HG02884 (cell line): ENCODE results near the gene HEATR9.

Source experiments
- ATAC-seq: cut with Tn5 transposase; IDR thresholded peaks from one replicate; pipeline ENCODE4 v1.9.1; 2021; ENCODE audit warnings: mild to moderate bottlenecking, moderate library complexity; ENCODE audit not compliant: unreplicated experiment

The HEATR9 gene

DNA sequence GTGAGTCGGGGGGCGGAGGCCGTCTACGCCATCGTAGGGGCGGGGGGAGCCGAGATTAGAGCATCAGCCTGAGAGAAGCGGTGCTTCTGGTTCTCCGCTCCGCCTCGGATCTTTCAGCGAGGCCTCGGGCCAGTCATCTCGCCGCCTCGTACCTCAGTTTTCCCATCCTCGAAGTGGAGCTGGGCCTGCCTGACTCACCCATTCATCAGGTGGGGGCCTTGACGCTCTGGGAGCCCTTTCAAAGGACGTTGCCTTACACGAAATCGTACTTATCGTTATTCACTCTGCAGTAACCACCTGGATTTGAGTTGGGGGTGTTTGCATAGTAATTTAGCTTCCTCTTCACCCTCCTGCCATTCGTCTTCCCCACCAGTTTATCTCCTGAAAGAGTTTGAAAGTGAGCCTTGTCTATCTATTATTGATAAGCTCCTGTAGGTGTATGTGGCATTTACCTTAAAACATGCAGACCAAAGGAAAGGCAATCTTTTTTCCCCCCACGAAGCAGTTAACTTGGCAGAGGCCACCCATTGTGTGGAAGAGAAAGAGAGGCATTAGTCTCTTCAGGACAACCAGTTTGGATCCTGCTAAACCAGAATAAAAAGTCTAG is 58.7 kb downstream of the HEATR9 start:
- ATAC-seq: no peak

DNA sequence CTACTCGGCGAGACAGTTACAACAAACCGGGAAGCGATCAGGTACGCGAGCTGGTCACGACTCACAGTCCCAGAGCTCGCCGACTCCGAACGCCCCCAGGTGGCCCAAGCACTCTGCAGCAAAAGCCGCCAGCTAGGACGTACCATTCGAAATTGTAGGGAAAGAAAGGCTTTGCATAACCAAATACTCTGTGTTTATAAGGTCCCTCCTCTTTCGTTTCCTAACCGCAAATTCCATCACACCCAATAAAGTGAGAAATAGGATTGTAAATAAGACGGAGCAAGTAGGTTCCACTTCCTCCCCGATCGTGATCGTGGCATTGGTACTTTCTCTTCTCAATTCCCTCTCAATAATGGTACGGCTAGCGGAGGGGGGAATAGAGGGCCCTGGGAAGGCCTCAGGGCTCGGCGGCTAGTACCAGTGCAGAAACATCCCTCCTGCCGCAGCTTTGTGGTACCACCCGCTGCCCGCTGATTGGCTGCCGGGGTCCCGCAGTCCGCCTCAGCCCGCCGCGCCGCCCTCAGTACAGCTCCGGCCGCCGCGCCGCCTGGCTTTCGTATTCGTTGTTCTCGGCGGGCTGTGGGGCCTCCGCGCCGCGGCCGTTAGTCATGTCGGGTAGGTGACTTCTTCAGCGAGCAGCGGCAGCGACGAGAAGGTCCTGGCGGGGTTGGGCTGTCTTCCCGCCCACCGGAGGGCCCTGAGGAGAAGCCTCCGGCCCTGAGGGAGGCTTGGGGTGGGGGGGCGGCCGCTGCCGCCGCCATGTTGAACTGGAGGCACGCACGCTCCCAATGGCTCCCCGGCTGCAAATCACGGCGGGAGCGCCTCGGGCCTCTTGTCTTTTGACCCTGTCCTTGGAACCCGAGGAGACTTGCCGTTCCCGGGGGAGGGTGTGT is 59.5 kb downstream of the HEATR9 start, which contains the start of gene TAF15:
Gene TAF15, plus strand, starts transcription at position 523 of the 893 bp plus-strand sequence. Its CDS starts 86 bp downstream, at position 609.
- peak; percentile 87 for ATAC-seq

DNA sequence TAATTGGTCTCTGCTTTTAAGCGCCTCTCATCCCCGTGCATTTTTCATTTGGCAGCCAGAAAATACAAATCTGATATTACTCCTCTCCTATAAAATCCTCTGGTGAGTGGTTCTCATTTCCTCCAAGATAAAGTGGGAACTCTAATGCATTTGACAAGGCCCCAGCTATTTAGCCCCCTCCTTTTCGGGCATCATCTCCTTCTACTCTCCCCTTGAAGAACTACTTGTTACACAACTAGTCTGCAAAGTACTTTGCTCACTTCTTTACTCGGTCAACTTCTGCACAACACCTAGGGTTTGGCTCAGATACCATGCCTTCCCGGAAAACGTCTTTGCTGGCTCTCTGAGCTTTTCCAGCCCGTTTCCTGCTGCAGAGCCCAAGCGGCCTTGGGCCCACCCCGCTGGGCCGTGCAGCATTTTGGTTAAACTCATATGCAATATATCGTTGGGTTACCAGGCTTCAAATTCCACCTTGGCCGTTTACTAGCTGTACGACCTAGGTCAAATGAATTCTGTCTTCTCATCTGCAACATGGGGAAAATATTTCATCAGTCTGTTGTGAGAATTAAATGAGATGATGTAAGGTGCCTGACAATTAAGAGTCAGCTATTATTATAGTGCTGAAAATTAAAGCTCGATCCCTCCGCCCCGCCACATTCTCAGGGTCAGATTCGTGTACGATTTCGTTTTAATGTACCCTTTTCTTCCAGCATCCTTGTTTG is 60.3 kb downstream of the HEATR9 start:
- ATAC-seq: no peak

DNA sequence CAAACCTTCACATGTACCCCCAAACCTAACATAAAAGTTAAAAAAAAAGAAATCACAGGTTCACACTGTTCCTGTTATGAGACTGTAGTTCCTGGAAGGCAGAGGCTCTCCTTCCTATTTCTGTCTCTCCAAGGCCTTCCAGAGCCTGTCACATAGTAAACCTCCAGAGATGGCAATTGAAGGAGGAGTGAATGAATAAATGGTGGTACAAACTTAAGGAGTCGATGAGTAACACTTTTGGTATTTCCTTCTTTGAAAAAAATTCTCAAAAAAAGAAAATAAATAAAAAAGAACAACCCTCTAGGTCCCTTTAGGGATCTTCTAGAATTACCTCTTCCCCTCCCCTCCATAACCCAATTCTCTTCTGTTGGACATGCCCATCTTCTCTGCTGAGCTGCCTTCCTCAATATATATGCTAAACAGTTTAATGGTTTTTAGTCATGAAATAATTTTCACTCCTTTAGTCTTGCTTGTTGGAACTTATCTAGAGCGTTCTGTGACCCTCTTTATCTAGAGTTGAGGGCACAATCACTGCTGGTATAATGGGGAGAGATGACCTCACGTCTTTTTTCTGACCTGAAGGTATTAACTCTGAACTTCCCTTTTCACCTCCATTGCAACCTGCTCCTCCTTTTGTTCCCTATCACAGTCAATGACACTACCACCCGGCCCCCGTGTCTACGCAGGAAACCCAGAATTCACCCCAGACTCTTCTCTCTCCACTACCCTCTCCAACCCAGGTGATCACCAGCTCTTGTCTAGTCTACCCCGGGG is 61.1 kb downstream of the HEATR9 start:
- no peak for ATAC-seq
